HG02885 (cell line): Measurements from ENCODE around the gene TGFBR3L.
"Not testable (repeated sequence)": the region's sequence is repeated elsewhere in the genome, so short reads cannot be mapped to it uniquely, and the experiment has no call there.

ENCODE experiments used
- ATAC-seq: cut with Tn5 transposase; IDR thresholded peaks from one replicate; pipeline ENCODE4 v1.9.1; 2021; ENCODE audit warnings: mild to moderate bottlenecking; ENCODE audit not compliant: unreplicated experiment, poor library complexity

Gene TGFBR3L

GRCh38 chr19:7944177-7944761 lies 29.6 kb downstream of the TGFBR3L start:
- ATAC-seq, result no peak

GRCh38 chr19:7947939-7948338 lies 33.3 kb downstream of the TGFBR3L start:
- ATAC-seq, result no peak

- ATAC-seq, result no peak
These were observed 38.4 kb downstream of the TGFBR3L start for GRCh38 chr19:7953060-7953459.

- ATAC-seq, result no peak
These were observed 38.9 kb downstream of the TGFBR3L start for GRCh38 chr19:7953576-7953975.

GRCh38 chr19:7955696-7956095 lies 41.1 kb downstream of the TGFBR3L start:
- no peak for ATAC-seq

- no peak for ATAC-seq
These were observed 44.6 kb downstream of the TGFBR3L start for GRCh38 chr19:7959211-7959610.

GRCh38 chr19:7961082-7961481 lies 46.5 kb downstream of the TGFBR3L start:
- ATAC-seq, result not testable (repeated sequence)

- ATAC-seq, result no peak
These were observed 47.4 kb downstream of the TGFBR3L start for GRCh38 chr19:7961920-7962626.

GRCh38 chr19:7962644-7963268 lies 48.1 kb downstream of the TGFBR3L start:
- no peak for ATAC-seq

- no peak for ATAC-seq
These were observed 48.9 kb downstream of the TGFBR3L start for GRCh38 chr19:7963566-7963965.

GRCh38 chr19:7965259-7965841 lies 50.7 kb downstream of the TGFBR3L start:
- no peak for ATAC-seq

GRCh38 chr19:7965921-7966665 lies 51.5 kb downstream of the TGFBR3L start:
- ATAC-seq, result no peak

- ATAC-seq, result no peak
These were observed 53.6 kb downstream of the TGFBR3L start for GRCh38 chr19:7968008-7968795.
